Measurements from ENCODE around the gene TSPAN1. TPM values are rescaled to one million over a fixed set of nuclear protein-coding genes. Genes with fewer than 3 reads are reported as not detected.

Gene TSPAN1
- total RNA-seq, 4 donors from 2014 or later = 2.1 to 7.8 (median 3.3) TPM

DNA sequence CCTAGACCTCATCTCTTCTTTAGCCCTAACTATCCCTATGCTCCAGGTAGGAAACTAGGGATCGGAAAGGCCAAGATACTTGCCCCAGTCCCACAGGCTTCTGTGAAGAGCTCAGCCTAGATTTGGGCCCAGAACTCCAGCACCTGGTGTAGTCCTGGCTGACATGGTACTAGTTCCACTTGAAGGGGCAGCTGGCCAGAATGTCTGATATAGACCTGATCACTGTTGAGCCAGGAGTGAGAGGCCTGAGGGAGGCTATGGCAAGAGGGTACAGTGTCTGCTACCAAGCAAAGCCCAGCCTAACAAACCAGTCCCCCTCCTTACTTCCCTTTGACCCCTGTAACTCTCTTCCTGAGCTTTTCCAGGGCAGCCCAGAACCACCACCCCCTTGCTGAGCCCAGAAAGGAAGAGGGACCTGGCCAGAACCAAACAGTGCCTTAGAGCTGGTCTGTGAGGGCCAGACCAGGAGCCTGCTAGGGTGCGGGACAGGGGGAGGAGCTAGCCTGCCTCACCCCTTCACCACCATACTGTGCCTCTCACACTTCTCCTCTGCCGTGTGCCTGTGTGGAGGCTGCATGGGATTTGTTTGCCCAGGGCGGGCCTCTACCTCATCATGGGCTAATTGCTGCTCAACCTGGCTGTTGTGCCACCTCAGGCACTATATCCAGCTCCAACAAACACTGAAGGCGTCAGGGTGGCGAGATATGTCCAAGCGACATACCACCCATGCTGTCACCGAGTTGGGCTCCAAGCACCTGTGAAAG is 12.4 kb downstream of the TSPAN1 start:
- Histone ChIP-seq H3K27me3 (no peaks in the 10 kb centered on the region), H3K36me3 (peaks cover 34% of the 10 kb centered on the region), H3K4me3 (no peak overlapping the region), H3K9me3 (no peaks in the 10 kb centered on the region), H3K4me1 (peaks cover 50% of the 10 kb centered on the region), H3K27ac (no peak overlapping the region)
- TF ChIP-seq, protein P1, sequence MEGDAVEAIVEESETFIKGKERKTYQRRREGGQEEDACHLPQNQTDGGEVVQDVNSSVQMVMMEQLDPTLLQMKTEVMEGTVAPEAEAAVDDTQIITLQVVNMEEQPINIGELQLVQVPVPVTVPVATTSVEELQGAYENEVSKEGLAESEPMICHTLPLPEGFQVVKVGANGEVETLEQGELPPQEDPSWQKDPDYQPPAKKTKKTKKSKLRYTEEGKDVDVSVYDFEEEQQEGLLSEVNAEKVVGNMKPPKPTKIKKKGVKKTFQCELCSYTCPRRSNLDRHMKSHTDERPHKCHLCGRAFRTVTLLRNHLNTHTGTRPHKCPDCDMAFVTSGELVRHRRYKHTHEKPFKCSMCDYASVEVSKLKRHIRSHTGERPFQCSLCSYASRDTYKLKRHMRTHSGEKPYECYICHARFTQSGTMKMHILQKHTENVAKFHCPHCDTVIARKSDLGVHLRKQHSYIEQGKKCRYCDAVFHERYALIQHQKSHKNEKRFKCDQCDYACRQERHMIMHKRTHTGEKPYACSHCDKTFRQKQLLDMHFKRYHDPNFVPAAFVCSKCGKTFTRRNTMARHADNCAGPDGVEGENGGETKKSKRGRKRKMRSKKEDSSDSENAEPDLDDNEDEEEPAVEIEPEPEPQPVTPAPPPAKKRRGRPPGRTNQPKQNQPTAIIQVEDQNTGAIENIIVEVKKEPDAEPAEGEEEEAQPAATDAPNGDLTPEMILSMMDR (IDR thresholded peaks at IDR 0.05) = no peak
- TF ChIP-seq POLR2AphosphoS5 (IDR thresholded peaks at IDR 0.05) (no peak), POLR2A (IDR thresholded peaks at IDR 0.05) (no peak), EP300 (IDR thresholded peaks at IDR 0.05) (no peak)
- DNase-seq (ENCODE audit: low spot score in 2 of 2) = no peak
- 91% methylated on average over 7 of the region's 8 CpGs for WGBS

DNA sequence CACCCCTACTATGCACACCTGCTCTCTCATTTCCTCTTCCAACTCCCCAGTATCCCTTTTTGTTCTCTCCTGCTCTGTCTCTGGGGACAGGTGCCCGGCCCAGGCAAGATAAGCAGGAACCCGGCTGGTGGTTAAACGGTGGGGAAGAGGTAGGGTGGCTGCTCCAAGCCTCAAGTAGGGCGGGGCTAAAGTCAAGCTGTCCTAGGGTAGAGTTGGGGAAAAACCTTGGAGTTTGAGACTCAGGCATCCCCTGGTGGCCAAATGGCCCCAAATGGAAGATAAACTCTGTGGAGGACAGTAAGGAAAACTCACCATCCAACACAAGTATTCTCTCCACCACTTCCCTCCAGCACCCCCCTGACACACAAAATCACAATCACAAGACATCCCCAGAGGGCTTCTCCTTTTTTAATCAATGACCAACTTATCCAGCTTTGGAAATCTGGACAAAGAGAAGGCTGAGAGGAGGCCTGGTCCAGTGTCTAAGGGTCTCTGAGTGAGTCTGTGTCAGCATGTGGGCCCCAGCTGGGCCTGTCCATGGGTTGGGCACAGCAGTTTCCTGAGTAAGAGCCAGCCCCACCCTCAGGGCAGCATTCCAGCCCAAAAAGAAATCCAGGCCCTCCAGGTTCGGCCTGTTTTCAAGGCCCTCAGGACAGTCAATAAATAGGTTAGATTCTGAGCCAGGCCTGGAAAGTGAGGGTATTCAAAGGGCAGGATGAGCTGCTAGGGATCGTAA is 13.6 kb downstream of the TSPAN1 start:
- H3K27ac ChIP-seq = no peak overlapping the region
- TF ChIP-seq POLR2A (IDR thresholded peaks at IDR 0.05) = no peak
- no peak overlapping the region for H3K4me3 ChIP-seq
- peaks cover 45% of the 10 kb centered on the region for H3K36me3 ChIP-seq
- H3K9me3 ChIP-seq = no peaks in the 10 kb centered on the region
- peaks cover 39% of the 10 kb centered on the region for H3K4me1 ChIP-seq
- 47% methylated on average over 6 of the region's 6 CpGs for WGBS
- no peaks in the 10 kb centered on the region for H3K27me3 ChIP-seq
- DNase-seq (ENCODE audit: low spot score in 2 of 2) = no peak

DNA sequence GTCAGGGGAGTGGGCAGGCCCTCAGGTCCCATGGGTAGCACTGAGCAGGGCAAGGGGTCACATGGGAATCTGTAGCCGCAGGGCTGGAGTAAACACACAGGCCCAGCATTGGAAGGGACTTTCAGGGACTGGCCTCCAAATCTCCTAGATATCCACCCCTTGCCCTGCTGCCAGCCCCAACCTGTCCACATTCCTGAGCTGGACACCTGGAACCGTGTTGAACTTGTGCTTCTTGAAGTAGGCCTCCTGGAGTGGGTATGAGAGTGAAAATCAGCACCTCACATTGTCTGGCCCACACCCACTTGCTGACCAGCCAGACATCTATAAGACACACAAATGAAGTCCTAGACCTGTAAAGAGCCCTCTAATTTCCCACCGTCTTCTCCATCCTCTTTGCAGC is 15.7 kb downstream of the TSPAN1 start:
- no peak for TF ChIP-seq POLR2AphosphoS5 (IDR thresholded peaks at IDR 0.05)
- Histone ChIP-seq H3K4me1 (peaks cover 18% of the 10 kb centered on the region), H3K9me3 (no peaks in the 10 kb centered on the region), H3K36me3 (peaks cover 61% of the 10 kb centered on the region), H3K4me3 (no peak overlapping the region), H3K27me3 (no peaks in the 10 kb centered on the region), H3K27ac (no peak overlapping the region)
- no peak for DNase-seq (ENCODE audit: low spot score in 2 of 2)
- 81% methylated on average over 3 of the region's 3 CpGs for WGBS

GRCh38 chr1:46191033-46191701 is 16.3 kb downstream of the TSPAN1 start:
- Histone ChIP-seq H3K27me3 (no peaks in the 10 kb centered on the region), H3K4me1 (peaks cover 15% of the 10 kb centered on the region), H3K4me3 (no peak overlapping the region), H3K9me3 (no peaks in the 10 kb centered on the region), H3K36me3 (peaks cover 67% of the 10 kb centered on the region), H3K27ac (no peak overlapping the region)
- no peak for DNase-seq (ENCODE audit: low spot score in 2 of 2)
- no peak for TF ChIP-seq POLR2A (IDR thresholded peaks at IDR 0.05)
- TF ChIP-seq EP300 (IDR thresholded peaks at IDR 0.05) = no peak
- TF ChIP-seq POLR2AphosphoS5 (IDR thresholded peaks at IDR 0.05) = no peak
- 98% methylated on average over 9 of the region's 9 CpGs for WGBS

DNA sequence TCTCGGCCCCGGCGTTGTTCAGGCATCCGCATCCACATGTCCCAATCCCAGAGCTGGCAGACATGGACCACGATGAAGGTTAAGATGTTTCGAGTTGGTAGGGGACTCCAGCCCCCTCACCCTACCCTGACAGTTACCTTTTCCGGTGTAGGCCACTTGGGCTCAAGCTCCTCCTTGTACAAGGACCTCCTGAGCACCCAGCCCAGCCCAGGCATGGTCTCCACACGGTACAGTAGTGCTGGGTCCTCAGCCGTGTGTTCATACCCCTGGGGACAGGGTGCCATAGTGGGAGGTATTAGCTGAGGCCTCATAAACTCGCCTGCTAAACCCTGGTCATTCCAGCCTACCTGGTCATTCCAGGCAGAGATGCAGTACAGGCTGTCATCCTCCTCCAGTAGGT is 17.3 kb downstream of the TSPAN1 start:
- TF ChIP-seq, protein P1 (IDR thresholded peaks at IDR 0.05) = no peak
- TF ChIP-seq EP300 (IDR thresholded peaks at IDR 0.05) (no peak), POLR2A (IDR thresholded peaks at IDR 0.05) (no peak), POLR2AphosphoS5 (IDR thresholded peaks at IDR 0.05) (no peak)
- Histone ChIP-seq H3K4me1 (peaks cover 20% of the 10 kb centered on the region), H3K27me3 (no peaks in the 10 kb centered on the region), H3K4me3 (no peak overlapping the region), H3K27ac (no peak overlapping the region), H3K36me3 (peaks cover 68% of the 10 kb centered on the region), H3K9me3 (no peaks in the 10 kb centered on the region)
- 96% methylated on average over 7 of the region's 10 CpGs for WGBS
- DNase-seq (ENCODE audit: low spot score in 2 of 2) = no peak

- Histone ChIP-seq H3K9me3 (no peaks in the 10 kb centered on the region), H3K36me3 (peaks cover 62% of the 10 kb centered on the region), H3K4me3 (no peak overlapping the region), H3K27ac (no peak overlapping the region), H3K27me3 (no peaks in the 10 kb centered on the region), H3K4me1 (peaks cover 27% of the 10 kb centered on the region)
- TF ChIP-seq POLR2AphosphoS5 (IDR thresholded peaks at IDR 0.05) = no peak
- TF ChIP-seq POLR2A (IDR thresholded peaks at IDR 0.05) = no peak
- TF ChIP-seq, protein P1 (IDR thresholded peaks at IDR 0.05) = no peak
- no peak for TF ChIP-seq EP300 (IDR thresholded peaks at IDR 0.05)
- no peak for DNase-seq (ENCODE audit: low spot score in 2 of 2)
- WGBS = 91% methylated on average over 7 of the region's 7 CpGs
Measured at GRCh38 chr1:46193285-46193684, 18.4 kb downstream of the TSPAN1 start.
